GM23248 (cell line): Measurements from ENCODE around the gene AKAP11.

Experiments
- EZH2 ChIP-seq: fragments of 200-600 bp; sonication (generic); IDR thresholded peaks from 2 replicates; pipeline ENCODE4 v1.6.1; 2018; ENCODE audit warnings: antibody characterized with exemption, mild to moderate bottlenecking; ENCODE audit not compliant: insufficient read depth, poor library complexity, severe bottlenecking
- EZH2phosphoT487 ChIP-seq: fragments of 200-600 bp; sonication (generic); IDR thresholded peaks from 2 replicates; pipeline ENCODE4 v1.6.1; 2018; ENCODE audit warnings: antibody characterized with exemption, moderate library complexity, mild to moderate bottlenecking, low read depth; ENCODE audit not compliant: insufficient read depth

GRCh38 chr13:42284068-42284467, 12.1 kb downstream of the AKAP11 start:
- TF ChIP-seq EZH2 (no peak), EZH2phosphoT487 (no peak)
